H1 (cell line): ENCODE results near the gene TSSK6.

Source experiments
- CREB1 ChIP-seq: IDR thresholded peaks from 2 replicates; pipeline ENCODE4 v1.6.1; 2012; ENCODE audit warnings: inconsistent platforms
- CTCF ChIP-seq, 3 experiments: IDR thresholded peaks; 1 replicate in 2 of 3; 2 replicates in 1 of 3; pipeline versions ENCODE4 v1.5.1 to v1.6.1; 2011; ENCODE audit warnings: low read length in 3 of 3, mild to moderate bottlenecking in 3 of 3, inconsistent platforms in 2 of 3, low read depth in 1 of 3, moderate library complexity in 1 of 3; ENCODE audit not compliant: insufficient read depth in 1 of 3; ENCODE audit errors: control extremely low read depth in 1 of 3
- EP300 ChIP-seq, 2 experiments: IDR thresholded peaks; 1 replicate in 1 of 2; 2 replicates in 1 of 2; pipeline ENCODE4 v1.6.1; 2011 to 2012; ENCODE audit warnings: low read depth in 2 of 2, low read length in 2 of 2, mild to moderate bottlenecking in 2 of 2, borderline replicate concordance in 1 of 2, inconsistent platforms in 1 of 2, moderate library complexity in 1 of 2
- HDAC2 ChIP-seq, 2 experiments: fragments of 300-600 bp in 1 of 2; sonication (generic) in 1 of 2; IDR thresholded peaks; 2 replicates each; pipeline ENCODE4 v1.6.1; 2011 to 2012; ENCODE audit warnings: low read depth in 2 of 2, low read length in 2 of 2, mild to moderate bottlenecking in 2 of 2, moderate library complexity in 2 of 2, borderline replicate concordance in 1 of 2, inconsistent platforms in 1 of 2
- JUND ChIP-seq: IDR thresholded peaks from 2 replicates; pipeline ENCODE4 v1.6.1; 2011; ENCODE audit warnings: mild to moderate bottlenecking, improper control_type of control experiment, low read length
- KDM1A ChIP-seq: fragments of 200-600, 300-600 bp; sonication (generic); IDR thresholded peaks from 2 replicates; pipeline ENCODE4 v1.7.1; 2016; ENCODE audit warnings: mild to moderate bottlenecking, low read length, borderline replicate concordance
- MAX ChIP-seq: IDR thresholded peaks from 2 replicates; pipeline ENCODE4 v1.6.1; 2012; ENCODE audit warnings: inconsistent platforms
- NRF1 ChIP-seq: IDR thresholded peaks from 2 replicates; pipeline ENCODE4 v1.6.1; 2011; ENCODE audit warnings: mild to moderate bottlenecking, low read depth, low read length, improper control_type of control experiment
- POLR2AphosphoS5 ChIP-seq: IDR thresholded peaks from 2 replicates; pipeline ENCODE4 v1.6.1; 2011; ENCODE audit warnings: low read depth, low read length
- SAP30 ChIP-seq: fragments of 300-600 bp; sonication (generic); IDR thresholded peaks from 2 replicates; pipeline ENCODE4 v1.7.1; 2012; ENCODE audit warnings: low read length, moderate library complexity, mild to moderate bottlenecking, inconsistent platforms; ENCODE audit not compliant: insufficient read depth, insufficient replicate concordance
- SIX5 ChIP-seq: IDR thresholded peaks from 2 replicates; pipeline ENCODE4 v1.6.1; 2011; ENCODE audit warnings: mild to moderate bottlenecking, low read depth, low read length
- YY1 ChIP-seq: IDR thresholded peaks from 2 replicates; pipeline ENCODE4 v1.6.1; 2011; ENCODE audit warnings: low read depth, mild to moderate bottlenecking, low read length

- no peak for TF ChIP-seq POLR2AphosphoS5
- no peak for TF ChIP-seq EP300 (IDR thresholded peaks at IDR 0.05; ENCODE audit: borderline replicate concordance in 1 of 2, low read depth in 2 of 2, low read length in 2 of 2)
- no peak for TF ChIP-seq NRF1
- TF ChIP-seq JUND: no peak
- TF ChIP-seq CTCF (IDR thresholded peaks at IDR 0.05; ENCODE audit: control extremely low read depth in 1 of 3, insufficient read depth in 1 of 3, low read depth in 1 of 3, low read length in 3 of 3): no peak
- no peak for TF ChIP-seq SIX5
- no peak for TF ChIP-seq CREB1
- TF ChIP-seq HDAC2 (IDR thresholded peaks at IDR 0.05; ENCODE audit: borderline replicate concordance in 1 of 2, low read depth in 2 of 2, low read length in 2 of 2): no peak
- TF ChIP-seq YY1: no peak
- no peak for TF ChIP-seq KDM1A
- no peak for TF ChIP-seq SAP30
- no peak for TF ChIP-seq MAX
These were observed 28.0 kb downstream of the TSSK6 start for GRCh38 chr19:19487077-19487949.
